Dedifferentiated amniotic fluid mesenchymal stem cell (primary cell): Measurements from ENCODE around the gene ADRA1B.

ENCODE experiments used
- DNase-seq: peaks from one replicate; pipeline ENCODE4 v3.0.0-alpha.2; 2016; ENCODE audit errors: extremely low spot score

ADRA1B gene

DNA sequence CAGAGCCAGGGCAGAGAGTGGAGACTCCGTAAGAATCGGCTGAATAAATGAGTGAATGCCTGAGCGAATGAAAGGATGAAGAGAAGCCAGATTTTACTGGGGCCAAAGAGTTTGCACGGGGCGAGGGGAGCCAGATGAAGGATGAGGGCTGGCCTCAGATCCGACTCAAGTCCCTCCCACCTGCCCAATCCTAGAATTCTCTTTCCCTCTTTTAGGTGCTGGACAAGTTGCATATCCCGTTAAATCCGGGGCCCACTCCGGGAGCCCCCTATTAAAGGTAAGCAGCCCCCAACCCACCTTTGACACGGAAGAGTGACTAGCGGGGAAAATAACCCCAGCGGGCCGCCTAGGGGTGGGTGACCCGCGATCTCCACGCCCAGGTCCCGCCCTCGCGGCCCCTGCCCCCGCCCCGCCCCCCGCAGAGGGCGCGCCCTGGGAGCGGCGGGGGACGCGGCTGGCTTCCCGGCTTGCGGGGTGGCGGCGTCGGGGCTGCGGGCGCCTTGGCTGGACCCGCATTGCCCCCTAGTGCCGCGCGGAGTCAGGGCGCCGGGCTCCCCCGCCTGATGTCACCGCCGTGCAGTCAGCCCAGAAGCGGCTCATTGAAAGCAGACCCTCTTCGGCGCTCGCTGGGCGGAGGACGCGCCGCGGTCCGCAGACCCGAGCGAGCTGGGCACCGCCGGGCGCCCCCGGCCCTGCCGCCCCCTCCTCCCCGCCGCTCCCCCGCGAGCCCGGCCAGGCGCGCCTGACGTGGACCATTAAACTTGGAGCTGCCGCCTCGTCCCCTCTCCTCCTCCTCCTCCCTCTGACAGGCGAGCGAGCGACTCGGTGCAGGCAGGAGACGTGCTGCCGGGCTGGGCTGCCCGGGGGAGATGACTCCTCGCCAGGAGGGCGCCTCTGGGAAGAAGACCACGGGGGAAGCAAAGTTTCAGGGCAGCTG is at the start of gene ADRA1B:
Gene ADRA1B (plus strand): TSS at position 579 of the 937 bp plus-strand sequence. CDS start 424 bp downstream, outside the sequence.
- DNase-seq: peak; percentile 34

GRCh38 chr5:159873680-159874079 is 42.6 kb upstream of the ADRA1B start:
- DNase-seq: no peak

GRCh38 chr5:159874263-159874662 is 42.0 kb upstream of the ADRA1B start:
- no peak for DNase-seq

DNA sequence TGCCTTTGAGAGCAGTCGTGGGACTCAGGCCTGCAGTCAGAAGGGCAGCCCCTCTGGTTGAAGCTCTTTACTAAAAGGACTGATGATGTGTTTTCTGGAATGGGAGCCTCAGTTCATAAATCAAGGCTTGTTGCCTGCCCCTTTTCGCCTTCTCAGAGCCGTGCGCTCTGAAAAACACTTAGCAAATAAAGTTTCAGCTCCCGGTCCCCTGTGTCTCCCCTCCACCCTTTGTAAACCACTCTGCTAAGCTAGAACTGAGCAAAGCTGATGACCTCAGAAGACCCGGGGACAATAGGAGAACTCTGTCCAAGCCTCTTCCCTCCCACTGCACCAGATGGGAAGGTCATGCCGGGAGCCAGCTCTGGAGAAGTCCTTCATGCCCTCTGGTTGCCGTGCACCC is 39.3 kb upstream of the ADRA1B start:
- DNase-seq: no peak

DNA sequence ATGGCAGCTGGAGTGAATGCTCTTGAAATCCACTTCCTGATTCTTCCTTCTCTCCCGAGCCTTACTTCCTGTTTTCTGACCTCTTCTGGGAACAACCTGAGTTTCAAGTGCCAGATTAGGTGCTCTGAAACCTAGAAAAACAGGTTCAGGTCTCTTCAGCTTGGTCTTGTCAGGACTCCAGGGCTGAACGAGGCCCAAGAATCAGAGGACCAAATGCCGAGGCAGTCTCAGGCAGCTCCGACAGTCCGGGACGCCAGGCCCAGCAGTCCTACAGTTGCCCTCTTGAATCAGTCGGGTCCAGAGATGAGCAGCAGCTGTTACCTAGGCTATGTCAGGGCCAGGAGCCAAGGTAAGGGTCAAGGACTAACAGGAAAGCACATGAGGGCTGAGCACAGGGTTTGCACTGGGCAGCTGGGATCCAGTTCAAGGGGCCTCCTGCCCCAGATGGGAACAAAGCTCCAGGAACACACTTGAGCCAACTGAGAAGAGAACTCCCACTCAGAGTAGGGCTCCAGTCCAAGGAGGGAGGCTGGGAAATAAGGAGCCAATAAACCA is 38.3 kb upstream of the ADRA1B start:
- DNase-seq: no peak

DNA sequence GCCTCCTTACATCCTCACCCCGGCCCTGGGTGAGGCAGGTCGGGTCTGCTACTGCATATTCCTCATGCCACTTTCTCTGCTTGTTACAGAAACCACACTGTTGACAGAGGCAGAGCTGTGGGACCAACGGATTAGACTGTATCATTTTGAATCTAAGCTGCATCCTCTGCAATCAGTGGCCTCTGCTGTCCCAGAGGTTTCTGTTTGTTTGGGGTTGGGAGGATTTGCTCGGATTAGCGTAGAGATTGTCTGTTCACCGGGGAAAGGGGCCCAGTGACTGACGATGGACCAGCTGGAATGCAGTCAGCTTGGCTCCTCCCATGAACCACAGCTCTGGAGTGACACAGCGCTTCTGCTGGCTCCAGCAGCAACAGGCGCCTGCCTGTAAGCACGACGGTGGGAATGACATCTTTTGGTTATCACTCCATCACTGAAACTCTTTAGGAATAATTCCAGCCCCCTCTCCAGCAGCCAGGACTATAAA is 37.3 kb upstream of the ADRA1B start:
- DNase-seq: peak; percentile 71

- DNase-seq: no peak
These were observed 35.6 kb upstream of the ADRA1B start for GRCh38 chr5:159880676-159881075.

DNA sequence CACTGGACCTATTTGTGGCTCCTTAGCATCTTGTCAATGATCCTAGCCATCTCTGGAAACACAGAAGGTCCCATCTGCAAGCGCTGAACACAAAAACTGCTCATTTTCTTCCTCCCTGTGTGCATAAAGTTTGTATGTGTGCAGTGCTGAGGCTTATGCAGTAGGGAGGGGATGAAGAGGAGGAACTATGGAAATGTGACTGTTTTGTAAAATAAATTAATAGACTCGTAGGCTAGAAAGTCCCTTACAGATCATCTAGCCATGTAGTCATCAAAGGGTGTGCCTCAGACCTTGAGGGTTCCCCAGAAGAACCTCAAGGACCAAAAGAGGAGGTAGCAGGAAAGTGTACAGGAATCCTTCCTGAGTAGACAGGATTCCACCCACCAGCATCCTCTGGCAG is 34.3 kb upstream of the ADRA1B start:
- no peak for DNase-seq

- no peak for DNase-seq
These were observed 32.7 kb upstream of the ADRA1B start for GRCh38 chr5:159883522-159883950.

- DNase-seq: no peak
These were observed 31.2 kb upstream of the ADRA1B start for GRCh38 chr5:159884917-159885620.

GRCh38 chr5:159886296-159886695 is 30.0 kb upstream of the ADRA1B start:
- DNase-seq: no peak

DNA sequence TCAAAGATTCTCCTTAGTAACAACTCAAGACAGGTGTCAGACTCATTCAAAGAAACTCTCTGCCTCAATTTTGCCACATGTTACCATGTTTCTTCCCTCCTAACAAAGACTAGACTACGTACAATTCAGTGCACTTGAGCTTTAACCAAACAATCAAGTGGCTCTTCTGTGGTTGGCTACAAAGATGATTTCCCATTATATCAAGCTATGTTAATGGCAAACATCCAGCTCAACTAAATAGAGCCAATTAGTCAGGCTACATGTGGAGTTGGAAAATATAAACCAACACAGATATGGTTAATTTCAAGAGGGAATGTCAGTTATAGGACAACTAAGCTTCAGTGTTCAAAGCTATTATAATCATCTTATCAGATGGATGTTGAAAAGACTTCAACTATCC is 29.2 kb upstream of the ADRA1B start:
- no peak for DNase-seq

- DNase-seq: no peak
These were observed 27.4 kb upstream of the ADRA1B start for GRCh38 chr5:159888860-159889259.

GRCh38 chr5:159890141-159890540 is 26.1 kb upstream of the ADRA1B start:
- no peak for DNase-seq

DNA sequence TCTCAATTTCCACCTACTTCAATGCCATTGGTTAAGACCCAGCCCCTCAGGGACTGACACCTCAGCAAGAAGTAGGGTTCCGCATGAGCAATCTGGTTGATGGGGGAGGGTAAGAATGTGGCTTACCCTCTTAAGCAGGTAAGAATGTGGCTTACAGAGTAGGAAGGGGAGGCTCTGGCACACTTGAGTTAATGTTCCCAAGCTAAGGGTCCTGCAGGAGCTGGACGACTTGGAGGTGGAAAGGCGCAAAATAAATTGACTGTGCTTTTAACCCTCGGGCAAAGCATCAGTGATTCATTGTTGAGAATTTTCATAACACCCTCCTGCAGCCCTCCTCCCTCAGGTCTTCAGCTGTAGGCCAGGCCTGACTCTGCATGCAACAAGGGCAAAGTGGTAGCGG is 24.9 kb upstream of the ADRA1B start:
- DNase-seq: no peak

- DNase-seq: no peak
These were observed 23.1 kb upstream of the ADRA1B start for GRCh38 chr5:159893040-159893695.

GRCh38 chr5:159894149-159894720 is 22.0 kb upstream of the ADRA1B start:
- DNase-seq: peak; percentile 33

DNA sequence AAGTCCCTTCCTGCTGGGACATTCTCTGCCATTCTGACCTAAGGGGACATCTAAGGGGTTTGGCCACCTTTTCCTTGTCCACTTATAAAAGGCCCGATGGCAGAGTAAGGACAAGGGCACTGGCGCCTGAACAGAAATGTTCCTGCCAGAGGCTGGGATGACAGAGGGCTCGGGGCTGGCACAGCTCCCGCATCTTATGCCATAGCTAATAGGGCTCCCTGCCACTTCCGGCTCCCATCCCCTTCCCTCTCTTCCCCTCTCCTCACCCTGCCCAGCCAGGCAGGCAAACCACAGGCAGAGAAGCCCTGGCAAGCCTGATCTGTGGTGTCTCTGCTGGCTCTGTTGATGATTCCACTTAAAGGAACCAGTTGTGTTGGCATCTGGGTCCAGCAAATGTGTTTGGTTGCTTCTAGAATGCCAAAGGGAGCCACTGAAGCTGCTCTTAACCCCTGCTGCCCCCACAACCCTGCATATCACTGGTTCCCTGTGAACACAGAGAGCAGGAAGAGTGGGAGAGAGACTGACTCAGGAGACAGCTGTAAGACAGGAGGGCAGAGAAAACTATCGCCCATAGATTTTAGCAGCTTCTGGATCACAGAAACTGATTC is 18.4 kb upstream of the ADRA1B start:
- no peak for DNase-seq

DNA sequence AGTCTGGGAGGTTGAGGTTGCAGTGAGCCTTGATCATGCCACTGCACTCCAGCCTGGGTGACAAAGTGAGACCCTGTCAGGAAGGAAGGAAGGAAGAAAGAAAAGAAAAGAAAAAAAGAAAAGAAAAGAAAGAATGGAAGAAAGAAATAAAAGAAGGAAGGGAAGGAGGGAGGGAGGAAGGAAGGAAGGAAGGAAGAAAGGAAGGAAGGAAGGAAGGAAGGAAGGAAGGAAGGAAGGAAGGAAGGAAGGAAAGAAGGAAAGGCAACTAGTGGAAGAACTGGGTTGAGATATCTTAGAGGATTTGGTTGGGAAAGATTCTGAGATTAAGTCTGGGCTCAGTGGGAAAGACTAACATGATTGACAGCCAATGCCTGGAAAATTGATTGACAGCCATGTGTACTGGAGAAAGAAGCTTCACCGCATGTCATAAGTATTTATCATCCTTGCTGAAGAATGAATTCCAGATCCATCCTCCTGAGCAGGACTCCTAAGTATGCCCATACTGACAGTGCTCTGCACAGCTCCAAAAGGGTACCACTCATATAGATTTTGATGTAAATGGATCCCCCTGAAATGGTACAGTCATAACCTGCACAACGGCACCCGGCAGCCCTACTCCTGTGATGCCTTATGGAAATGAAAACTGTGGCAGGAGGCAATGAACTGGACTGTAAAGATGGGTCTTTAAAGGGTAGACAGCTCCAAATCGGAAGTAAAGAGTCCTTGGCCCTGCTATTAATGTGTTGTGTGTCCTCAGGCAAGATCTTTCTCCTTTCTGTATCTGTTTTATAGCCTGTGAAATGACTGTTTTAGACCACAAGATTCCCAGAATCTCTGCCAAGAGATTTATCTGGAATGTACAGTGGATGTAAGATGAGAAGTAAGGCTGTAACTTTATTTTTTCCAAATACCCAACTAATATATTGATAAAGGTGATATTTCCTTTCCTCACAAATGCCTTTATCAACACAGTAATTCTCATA is 16.9 kb upstream of the ADRA1B start:
- DNase-seq: no peak

DNA sequence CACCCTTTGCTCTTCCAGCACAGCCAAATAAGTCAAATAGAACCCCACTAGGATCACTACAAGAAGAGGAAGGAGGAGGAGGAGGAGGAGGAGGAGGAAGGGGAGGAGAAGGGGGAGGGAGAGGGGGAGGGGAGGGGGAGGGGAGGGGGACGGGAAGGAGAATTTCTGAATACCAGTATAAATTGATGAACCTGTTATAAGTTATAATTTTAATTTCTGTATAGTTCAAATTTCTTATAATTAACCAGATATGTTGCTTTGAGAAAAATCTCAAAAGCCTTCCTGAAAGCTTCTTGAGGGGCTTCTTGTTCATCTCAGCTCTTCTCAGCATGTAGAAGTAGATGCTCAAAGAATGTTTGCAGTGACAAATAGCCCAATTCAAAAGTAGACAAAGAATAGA is 15.0 kb upstream of the ADRA1B start:
- DNase-seq: no peak
